Measurements from ENCODE around the gene COL26A1.
"Not testable (repeated sequence)": the region's sequence is repeated elsewhere in the genome, so short reads cannot be mapped to it uniquely, and the experiment has no call there.

Gene COL26A1

DNA sequence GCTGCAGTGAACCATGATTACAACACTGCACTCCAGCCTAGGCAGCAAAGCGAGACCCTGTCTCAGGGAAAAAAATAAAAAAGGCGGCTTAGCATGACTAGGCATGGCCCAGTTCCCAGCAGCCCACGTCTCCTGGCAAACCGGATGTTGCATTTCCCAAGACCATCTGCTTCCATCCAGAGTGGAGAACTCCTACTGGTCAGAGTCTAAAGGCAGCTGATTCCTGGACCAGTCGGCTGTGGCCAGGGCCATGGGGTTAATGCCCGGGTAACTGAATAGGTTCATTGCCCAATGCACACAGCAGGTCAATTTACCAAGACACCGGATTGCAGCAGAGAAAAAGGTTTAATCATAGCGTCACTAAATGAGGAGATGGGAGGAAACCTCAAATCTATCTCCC lies 133.3 kb downstream of the COL26A1 start:
- no peak for DNase-seq (ENCODE audit: low read depth)

DNA sequence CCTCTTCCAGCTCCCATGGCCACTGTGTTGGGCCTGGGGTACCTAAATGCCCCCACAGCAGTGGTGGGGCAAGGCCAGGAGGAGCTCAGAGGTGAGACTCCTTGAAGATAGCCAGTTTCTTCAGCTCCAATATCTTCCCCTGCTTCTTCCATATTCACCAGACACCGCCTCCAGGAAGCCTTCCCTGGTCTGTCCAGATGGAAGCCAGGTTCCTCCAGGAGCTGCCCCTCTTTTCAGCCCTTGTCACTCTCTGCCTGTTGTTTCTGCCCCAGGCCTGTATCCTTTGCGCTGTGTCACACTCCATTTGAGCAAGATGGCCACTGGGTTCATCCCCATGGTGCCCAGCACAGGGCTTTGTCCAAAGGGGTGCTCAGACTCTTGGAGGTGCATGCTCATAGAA lies 138.7 kb downstream of the COL26A1 start:
- DNase-seq (ENCODE audit: low read depth): no peak

DNA sequence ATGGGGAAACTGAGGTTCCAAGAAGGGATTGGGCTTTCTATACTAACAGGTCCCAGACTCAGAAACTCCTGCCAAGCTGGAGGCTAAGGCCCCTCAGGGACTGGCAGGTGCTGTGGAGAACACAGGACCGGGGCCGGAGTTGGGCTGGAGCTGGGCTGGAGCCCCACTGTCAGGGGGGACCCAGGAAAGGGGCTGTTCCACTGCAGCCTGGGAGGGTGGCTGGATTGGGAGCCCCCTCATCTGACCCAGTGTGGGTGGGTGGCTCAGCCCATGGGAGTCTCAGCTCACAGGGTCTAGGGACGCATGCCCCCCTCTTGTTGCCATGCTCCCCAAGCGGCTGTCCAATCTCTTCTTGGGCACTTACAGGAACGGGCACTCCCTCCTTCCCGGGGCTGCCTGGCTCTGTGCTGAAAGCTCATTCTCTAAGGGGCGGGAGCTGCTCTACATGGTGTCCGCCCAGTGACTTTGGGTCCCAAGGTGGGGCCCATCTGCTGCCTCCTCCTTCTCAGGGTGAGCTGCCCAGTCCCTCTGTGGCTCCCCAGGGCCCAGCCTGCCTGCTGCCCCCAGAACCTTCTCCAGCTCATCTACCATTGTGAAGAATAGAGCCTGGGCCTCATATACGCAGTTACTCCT lies 139.9 kb downstream of the COL26A1 start:
- no peak for DNase-seq (ENCODE audit: low read depth)

DNA sequence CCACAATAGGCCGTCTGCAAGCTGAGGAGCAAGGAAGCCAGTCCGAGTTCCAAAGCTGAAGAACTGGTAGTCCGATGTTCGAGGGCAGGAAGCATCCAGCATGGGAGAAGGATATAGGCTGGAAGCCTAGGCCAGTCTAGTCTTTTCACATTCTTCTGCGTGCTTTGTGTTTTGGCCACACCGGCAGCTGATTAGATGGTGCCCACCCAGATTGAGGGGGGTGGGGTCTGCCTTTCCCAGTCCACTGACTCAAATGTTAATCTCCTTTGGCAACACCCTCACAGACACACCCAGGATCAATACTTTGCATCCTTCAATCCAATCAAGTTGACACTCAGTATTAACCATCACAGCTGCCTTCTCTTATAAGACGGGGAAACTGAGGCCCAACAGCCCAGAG lies 142.8 kb downstream of the COL26A1 start:
- DNase-seq (ENCODE audit: low read depth): not testable (repeated sequence)

DNA sequence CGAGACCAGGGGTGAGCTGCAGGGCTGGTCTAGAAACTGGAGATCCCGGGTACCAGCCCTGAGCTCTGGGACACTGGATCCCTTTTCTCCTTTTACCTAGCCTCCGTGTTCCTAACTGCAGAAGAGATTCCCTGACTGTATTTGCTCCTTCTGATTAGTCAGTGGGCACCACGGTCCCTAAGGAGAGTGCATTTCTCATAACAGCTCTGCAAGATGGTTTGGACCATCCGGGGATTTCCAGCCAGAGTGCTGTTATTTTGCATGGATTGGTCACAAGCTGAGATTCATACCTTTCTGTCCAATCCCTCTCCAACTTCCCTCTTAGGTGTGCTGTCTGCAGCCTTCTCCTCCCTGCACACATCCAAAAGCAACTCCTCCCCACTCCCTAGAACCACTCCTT lies 143.9 kb downstream of the COL26A1 start:
- no peak for DNase-seq (ENCODE audit: low read depth)

DNA sequence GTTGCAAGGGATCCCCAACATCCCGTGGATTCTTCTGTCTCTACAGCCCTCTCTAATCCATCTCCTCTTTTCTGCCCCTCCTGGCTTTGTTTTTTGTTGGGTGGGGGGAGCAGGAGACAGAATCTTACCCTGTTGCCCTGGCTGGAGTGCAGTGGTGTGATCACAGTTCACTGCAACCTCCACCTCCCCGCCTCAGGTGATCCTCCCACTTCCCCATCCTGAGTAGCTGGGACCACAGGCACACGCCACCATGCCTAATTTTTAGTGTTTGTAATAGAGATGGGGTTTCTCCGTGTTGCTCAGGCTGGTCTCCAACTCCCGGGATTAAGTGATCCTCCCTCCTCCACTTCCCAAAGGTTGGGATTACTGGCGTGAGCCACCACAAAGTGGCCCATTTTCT lies 144.7 kb downstream of the COL26A1 start:
- DNase-seq (ENCODE audit: low read depth): no peak

DNA sequence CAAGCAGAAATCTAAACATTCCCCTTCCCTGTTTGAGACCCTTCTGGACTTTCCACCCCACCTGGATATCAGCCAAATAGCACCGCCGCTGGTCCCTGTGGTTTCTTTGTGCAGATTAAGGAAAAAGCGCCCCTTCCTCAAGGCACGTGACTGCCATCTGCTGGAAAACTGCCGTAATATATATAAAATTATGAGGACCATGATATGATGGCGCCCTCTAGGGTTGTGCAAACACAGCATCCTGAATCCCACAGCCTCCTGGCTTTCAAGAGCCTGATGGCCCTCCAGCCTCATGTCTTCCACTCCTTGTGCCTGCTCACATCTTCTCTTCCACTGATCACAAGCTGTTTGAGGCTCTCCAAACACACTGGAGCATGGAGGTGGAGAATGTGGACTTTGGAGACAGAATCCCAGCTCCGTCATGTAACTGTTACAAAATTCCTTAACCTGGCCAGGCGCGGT lies 145.1 kb downstream of the COL26A1 start:
- no peak for DNase-seq (ENCODE audit: low read depth)

DNA sequence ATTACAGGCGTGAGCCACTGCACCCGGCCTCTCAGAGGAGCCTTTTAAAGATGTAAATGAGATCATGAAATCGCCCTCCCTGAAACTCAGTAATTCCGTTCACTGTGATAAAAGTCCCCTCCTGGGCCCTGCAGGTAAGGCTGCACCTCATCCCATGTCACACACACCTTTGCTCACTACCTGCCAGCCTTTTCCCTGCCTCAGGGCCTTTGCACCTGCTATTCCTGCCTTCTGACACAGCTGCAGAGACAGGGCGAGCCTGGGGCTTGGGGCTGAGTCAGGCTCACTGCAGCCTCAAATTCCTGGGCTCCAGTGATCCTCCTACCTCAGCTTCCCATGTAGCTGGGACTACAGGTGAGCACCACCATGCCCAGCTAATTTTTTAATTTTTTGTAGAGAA lies 147.6 kb downstream of the COL26A1 start:
- no peak for DNase-seq (ENCODE audit: low read depth)

DNA sequence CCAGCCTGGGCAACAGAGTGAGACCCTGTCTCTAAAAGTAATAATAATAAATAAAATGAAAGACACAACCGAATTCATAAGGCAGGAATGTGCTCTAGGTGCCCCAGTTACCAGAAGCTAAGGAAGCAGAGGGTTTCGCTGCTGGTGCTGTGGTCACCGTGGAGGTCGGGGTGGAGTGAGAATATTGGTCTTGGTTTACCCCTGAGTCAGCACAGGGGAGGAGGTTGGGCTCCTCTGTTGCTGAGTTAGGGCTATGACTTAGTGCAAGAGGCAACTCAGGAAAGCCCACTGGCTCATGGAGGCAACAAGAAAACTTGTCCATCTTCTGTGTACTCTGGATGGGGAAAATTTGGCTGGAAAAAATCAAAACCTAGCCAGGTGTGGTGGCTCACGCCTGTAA lies 149.3 kb downstream of the COL26A1 start:
- no peak for DNase-seq (ENCODE audit: low read depth)

DNA sequence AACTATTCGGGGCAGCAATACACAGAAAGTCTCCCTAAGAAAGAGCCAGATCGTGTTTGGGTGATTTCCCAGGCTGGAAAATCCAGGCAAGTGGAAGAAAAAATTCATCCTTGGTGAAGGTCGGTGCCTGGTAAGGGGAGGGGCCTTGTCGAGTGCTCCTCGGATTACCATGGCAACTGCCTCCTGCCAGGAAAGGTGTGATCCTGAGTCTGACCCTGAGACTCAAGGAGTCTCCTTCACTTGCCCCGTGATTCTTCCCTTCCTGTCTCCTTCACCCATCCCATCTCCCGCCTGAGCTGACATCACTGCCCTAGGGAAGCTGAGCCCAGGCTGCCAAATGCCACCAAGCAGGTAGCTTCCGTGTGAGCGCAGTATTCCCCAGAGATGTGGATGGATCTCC lies 154.2 kb downstream of the COL26A1 start:
- no peak for DNase-seq (ENCODE audit: low read depth)

DNA sequence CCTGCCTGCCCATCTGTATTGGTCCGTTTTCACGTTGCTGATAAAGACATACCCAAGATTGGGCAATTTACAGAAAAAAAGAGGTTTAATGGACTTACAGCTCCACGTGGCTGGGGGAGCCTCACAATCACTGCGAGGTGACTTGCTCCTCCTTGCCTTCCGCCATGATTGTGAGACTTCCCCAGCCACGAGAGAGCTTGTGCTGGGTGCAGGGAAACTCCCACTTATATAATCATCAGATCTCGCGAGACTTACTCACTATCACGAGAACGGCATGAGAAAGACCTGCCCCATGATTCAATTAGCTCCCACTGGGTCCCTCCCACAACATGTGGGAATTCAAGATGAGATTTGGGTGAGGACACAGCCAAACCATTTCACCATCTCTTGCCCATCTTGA lies 154.6 kb downstream of the COL26A1 start:
- DNase-seq (ENCODE audit: low read depth): no peak

DNA sequence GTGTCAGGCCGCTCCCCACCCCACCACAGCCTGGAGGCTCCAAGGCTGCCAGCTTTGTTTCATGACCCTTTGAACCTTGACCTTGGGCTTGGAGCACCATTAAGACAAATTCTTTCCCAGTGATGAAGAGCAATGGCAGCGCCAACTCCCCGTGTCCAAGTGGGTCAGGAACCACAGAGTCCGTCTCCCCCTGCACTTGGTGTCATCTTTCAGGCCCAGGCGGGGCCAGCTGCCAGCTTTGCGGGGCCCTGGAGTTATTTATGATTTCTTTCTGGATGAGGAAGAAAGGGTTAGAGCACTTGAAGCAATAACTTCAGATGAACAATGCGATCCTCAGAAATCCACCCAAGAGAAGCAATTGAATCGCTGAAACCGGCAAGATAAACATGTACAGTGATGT lies 155.7 kb downstream of the COL26A1 start:
- DNase-seq (ENCODE audit: low read depth): no peak

DNA sequence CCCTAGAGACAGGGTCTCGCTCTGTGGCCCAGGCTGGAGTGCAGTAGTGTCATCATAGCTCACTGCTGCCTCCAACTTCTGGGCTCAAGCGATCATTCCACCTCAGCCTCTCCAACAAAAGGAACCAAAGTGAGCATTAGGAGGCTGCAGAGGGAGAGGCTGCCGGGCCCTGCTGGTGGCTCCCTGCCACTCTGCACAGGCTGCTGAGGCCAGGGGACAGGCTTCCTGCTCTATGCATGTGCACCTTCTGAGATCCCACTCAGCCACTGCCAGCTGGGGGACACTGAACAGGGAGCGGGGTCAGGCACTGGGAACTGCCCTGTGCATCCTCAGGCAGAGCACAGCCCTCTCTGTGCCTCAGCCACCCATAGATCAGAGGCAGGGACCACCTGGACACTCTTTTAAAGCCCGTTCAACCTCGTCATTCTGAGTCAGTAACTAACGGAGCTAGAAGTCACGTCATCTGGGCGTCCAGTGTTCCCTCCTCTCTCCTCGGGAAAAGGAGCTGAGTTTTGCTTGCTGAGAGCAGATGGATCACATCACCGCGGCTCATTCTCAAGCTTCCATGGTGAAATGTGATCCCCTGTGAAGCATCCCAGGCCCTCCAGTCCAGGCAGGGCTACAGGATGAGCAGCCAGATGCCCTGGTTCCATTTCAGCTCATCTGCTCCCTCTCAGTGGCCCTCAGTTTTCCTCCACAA lies 156.8 kb downstream of the COL26A1 start:
- DNase-seq (ENCODE audit: low read depth): no peak

DNA sequence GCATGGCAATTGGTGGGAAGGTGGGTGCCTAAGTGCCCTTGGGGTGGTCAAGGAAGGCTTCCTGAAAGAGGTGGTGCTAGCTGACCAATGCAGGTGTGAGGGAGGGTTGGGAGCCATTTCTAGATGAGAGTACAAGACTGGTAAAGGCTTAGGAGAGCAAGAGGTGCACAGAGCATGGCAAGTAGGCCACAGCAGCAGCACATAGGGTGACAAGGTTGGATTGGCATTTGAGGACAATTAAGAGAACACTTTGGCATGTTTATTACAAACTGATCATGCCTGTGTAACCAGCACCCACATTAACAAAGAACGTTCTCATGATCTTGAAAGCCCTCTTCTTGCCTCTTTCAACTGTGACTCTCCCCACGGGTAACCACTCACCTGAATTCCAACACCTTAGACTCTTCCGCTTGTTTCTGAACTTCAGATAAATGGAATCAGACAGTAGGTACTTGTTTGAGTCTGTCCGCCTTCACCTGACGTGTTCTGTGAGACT lies 158.8 kb downstream of the COL26A1 start:
- DNase-seq (ENCODE audit: low read depth): no peak

DNA sequence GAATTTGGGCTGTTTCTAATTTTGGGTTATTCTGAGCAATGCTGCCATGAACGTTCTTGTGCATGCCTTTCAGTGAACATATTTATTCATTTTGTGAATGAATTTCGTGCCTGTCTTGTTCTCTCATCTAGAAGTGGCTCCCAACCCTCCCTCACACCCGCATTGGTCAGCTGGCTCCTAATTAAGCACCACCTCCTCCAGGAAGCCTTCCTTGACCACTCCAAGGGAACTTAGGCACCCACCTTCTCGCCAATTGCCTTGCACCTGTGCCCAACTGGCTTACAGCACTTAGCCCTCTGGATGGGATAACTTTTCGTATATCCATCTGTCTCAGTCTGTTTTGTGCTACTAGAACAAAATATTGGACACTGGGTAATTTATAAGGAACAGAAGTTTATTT lies 159.3 kb downstream of the COL26A1 start:
- DNase-seq (ENCODE audit: low read depth): no peak

DNA sequence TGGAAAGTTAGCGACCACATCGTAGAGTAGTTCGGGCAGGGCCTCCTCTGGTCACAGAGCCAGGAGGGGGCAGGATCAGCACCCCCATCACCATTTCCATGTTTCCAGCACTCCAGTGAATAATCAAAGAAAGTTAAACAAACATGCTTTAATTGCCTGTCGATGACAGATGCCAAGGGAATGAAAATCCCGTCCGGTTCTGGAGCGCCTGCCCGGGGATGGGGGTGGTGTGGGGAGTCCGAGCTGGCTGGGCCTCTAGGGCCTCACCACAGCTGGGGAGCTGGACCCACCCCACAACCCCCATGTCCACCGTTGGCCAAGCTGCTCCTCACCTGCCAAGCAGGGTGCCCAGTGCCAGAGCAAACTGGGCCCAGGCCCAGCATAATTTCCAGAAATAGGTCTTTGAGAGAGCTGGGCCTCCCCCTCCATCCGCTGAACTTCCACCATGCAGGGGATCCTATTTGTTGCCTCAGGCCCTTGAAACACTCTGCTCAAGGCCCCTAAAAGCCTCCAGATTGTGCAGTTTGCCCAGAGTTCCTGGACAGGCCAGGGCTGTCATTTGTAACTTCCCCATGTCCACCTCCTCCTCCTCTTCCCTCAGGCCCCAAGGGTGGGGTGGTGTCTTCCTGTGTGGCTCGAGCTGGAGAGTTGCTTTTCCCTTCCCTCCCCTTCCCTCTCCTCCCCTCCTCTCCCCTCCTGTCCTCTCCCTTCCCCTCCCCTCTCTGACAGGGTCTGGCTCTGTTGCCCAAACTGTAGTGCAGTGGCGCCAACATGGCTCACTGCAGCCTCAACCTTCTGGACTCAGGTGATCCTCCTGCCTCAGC lies 165.4 kb downstream of the COL26A1 start:
- no peak for DNase-seq (ENCODE audit: low read depth)

DNA sequence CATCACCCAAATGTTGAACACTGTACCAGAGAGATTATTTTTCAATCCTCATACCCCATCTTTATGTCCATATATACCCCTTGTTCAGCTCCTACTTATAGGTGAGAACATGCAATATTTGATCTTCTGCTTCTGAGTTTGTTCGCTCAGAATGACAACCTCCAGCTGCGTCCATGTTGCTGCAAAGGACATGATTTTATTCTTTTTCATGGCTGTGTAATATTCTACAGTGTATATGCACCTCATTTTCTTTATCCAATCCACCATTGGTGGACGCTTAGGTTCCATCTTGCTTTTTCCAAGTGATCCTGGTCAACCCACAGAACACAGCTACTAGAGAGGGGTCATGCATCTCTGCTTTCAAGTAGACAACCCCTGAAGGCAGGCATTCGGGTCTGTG lies 166.9 kb downstream of the COL26A1 start:
- DNase-seq (ENCODE audit: low read depth): no peak

DNA sequence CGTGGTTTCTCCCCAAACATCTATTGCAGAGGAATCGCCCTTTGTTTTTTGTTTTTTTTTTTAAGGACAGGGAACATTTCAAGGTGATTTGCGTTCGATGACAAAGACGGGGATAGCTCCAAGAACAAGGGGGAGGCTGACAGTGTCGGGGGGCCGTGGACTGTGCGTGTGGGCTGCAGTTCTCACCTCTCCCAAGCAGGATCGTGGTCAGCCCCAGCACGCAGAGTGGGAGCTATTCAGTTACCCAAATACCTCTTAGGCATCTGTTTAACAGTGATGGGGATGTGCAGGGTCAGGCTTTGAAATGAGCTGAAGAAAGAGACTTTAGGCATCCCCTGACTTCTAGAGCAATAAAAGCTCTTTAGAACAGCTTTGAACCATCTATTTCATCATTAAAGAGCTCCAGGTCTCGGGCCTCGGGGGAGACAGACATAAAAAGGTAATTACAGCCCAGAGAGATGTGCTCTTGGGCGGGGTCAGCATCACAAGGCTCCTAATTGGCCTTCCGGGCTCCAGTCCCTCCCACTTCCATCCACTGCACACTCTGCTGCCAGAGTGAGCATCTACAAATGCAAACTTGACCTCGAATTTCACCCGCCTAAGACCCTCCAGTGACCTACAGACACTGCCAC lies 169.2 kb downstream of the COL26A1 start:
- no peak for DNase-seq (ENCODE audit: low read depth)

DNA sequence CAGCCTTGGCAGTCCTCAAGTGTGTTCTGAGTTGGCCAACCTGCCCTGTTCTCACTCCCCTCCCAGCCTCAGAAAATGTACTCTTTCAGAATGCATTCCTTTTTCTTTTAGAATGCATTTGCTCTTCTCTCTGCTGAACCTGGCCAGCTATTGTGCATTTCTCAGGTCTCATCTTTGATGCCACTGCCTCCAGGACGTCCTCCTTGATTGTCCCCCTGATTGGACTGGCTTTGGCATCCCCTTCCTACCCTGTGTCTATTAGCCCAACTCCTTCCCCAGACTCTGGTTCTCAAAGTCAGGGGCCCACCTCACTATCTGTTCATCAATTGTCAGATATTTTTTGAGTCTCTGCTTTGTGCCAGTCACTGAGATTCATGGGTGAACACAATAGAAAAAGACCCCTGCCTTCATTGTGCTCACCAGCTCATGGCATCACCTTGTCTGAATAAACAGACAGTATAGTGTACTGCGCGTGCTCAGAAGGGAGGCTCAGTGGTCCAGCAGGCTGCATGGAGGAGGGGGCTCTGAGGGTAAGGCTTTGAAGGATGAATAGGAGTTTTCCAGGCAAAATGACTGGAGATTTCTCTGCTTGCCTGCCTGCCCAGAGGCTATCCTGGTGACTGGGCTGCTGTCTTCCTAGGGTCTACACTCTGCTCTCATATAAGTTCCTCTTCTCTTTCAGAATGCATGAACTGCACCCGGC lies 169.9 kb downstream of the COL26A1 start:
- DNase-seq (ENCODE audit: low read depth): no peak

DNA sequence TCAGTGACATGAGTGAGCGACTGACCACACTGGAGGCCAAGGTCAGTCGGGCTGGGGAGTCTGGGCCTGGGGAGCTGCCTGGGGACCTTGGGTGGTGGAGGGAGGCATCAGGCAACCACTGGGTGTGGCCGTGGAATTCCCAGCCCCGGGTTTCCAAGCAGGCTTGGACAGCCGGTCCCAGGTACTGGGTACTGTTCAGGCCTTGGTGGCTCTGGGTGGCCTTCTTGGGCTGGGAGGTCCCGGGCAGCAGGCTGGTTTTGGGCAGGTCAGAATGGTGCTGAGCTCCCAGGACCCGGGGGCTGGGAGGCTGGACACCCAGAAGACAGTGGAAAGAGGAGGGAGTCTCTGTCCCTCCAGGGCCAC lies 170.4 kb downstream of the COL26A1 start:
- DNase-seq (ENCODE audit: low read depth): no peak

DNA sequence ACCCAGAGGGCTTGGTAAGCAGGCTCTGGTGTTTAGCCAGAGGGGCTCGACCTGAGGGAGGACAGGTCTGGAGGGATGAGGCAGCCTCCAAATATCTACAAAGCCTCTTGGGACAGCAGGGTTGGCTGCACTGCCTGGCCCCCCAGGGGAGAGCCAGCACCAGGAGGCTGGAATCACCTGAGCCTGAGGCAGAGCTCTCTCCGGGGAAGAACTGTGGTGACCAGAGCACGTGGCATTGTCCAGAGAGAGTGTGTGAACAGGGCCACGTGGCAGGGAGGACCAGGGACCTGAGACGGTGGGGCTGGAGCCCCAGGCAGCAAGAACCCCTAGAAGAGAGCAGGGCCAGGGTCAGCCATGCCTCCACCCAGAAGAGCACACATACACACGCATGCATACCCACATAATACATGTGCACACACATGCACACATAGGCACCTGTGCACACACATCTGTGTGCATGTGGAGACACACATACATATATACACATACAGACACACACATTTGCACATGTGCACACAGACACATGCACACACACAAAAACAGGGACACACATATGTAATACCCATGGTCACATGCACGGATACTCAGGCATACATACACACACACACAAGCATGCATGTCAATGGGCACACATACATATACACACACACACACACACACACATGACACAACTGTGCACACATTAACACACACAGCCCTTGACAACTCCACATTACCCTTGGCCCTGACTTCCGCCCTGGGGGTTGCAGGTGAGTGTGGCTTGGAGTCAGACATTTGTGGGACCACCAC lies 171.5 kb downstream of the COL26A1 start:
- no peak for DNase-seq (ENCODE audit: low read depth)

Data from T-helper 22 cell (primary cell).